ENCODE measurements around the gene CFB.
A peak's percentile ranks its signal among the peaks of the same experiment; 100 is the strongest.
"Not testable (repeated sequence)": the region's sequence is repeated elsewhere in the genome, so short reads cannot be mapped to it uniquely, and the experiment has no call there.

The CFB gene

GRCh38 chr6:31945507-31946369 lies at the start of gene CFB:
Gene CFB (plus strand): TSS chr6:31946095. CDS start chr6:31946222, 127 bp downstream.
- no peak for DNase-seq

GRCh38 chr6:31896493-31896855 lies 49.4 kb upstream of the CFB start:
- DNase-seq, result no peak

DNA sequence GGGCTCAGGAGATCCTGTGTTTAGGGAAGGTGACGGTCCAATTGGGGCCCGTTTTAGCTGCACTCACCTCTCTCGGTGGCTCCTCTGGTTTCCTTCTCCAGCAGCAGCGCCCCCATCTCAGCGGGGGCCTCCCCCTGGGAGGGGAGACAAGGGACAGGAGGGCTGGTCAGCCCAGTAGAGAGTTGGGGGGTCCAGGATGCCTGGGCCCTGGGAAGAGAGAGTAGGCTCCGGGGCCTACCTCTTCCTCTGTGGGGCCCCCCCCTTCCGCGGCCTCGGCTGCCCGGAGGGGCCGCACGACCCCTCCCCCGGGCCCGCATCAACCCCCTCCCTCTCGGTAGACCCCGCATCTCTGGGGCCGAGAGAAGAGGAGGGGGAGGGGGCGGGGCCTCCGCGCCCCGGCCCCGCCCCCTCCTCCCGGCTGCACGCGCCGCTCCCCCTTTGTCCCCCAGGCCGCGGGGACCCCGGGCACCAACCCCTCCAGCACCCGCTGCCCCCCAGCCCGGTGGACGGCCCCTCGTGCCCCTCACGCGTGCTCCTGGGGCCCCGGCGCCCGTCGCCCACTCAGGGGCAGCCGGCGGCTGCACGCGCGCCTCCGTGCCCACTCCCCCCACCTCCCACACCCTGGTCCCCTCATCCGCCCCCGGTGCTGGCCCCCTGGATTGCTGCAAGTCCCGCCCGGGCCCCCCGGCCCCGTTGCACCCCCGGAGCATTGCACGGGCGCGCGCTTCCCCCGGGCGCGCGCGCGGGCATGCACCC lies 48.9 kb upstream of the CFB start:
- no peak for DNase-seq

- peak; percentile 65 for DNase-seq
These were observed 48.1 kb upstream of the CFB start, which contains the start of gene EHMT2 for GRCh38 chr6:31897612-31898382. Gene EHMT2 (minus strand): TSS chr6:31897698. CDS start chr6:31897677, 21 bp downstream.

DNA sequence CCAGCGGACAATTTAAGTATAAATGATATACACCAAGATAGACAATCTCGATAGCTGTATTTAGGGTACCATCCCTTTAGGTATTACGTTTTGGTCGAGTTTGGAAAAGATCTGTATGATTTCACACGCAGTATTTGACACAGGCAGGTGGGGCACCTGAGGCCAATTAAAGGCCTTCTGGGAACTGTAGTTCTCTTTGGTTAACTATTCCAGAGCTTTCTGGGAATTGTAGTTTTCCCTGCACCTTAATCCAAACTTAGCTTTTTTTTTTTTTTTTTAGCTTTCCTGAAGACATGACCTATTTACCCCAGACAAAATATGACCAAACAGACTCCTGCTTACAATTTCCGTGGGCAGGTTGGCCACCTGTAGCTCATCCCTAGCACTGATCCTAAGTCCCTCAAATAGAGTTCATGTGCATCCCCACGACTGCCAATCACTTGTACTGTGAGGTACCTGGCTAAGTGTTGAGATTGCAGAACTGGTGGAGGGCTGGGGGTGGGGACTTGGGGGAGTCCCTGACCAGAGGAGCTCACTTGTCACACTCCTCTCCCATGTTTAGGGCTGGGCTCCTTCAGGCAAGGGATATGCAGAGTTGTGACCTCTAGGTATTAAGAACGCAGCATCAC lies 47.4 kb upstream of the CFB start:
- no peak for DNase-seq

- DNase-seq, result no peak
These were observed 46.7 kb upstream of the CFB start for GRCh38 chr6:31899215-31899614.

- DNase-seq, result no peak
These were observed 45.8 kb upstream of the CFB start for GRCh38 chr6:31899882-31900722.

DNA sequence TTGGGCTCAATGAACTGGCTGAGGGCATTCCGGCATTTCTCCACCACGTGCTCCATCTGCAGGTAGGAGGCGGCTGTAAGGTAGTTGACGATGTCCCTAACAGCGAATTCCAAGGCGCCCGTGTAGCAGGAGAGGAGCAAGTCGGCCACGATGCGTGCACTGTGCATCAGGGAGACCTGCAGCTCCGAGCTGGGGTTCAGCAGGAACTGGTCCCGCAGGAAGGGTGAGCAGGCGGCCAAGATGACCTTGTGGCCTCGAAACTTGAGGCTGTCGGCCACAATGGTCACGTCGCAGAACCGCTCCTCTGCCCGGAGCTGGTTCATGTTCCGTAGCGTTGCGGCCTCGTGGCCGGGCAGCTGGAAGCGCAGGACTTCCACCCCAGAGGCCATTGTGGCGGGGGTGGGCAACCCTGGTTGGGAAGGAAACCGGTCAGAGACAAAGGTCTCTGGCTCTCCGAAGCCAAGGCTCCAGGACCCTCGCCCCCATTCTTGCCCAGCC lies 44.9 kb upstream of the CFB start:
- DNase-seq, result no peak

DNA sequence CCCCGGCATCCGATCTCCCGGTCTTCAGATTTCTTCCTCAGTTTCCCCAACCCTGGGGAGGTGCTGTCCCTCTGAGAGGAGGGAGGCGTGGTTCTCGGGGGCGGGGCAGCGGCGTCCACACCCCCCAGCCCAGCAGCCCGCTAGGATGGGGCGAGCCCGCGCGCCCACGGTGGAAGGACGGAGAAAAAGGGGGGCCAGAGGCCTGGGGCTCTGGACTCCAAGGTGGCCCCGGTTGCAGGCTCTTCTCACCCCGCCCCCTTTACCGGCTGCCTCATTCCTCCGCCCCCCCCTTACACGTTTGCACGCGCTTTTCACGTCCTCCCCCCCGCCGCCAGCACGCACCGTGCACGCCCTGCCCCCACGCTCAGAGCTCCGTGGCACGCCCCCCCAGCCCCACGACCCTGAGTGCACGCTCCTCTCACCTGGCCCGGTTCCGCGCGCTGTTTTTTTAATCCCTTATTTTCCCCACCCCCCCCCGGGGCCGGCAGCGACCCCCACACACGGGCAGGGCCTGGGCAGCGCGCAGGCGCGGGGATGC lies 44.4 kb upstream of the CFB start:
- DNase-seq, result no peak

GRCh38 chr6:31901953-31902643 lies 43.8 kb upstream of the CFB start, which contains the start of gene ZBTB12:
Gene ZBTB12 (minus strand): TSS chr6:31902086. CDS start chr6:31901305, 781 bp downstream.
- DNase-seq, result peak; percentile 81

DNA sequence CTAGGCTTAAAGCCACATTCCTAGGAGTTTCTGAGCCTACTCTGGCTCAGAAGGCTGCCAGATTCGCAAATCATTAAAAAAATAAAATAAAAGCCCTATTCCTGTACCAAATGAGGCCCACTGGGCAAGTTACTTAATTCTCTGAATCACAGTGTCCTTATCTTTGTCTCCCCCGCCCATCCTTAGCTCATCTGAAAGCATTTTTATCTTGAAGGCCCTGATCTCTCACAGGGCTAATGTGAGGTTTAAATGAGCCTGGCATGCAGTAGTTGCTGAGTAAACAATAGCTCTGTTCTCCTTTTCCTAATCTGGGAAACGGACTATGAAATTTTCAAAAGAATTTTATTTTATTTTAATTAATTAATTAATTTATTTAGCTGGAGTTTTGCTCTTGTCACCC lies 41.9 kb upstream of the CFB start:
- DNase-seq, result no peak

GRCh38 chr6:31905041-31905440 lies 40.9 kb upstream of the CFB start:
- DNase-seq, result no peak

DNA sequence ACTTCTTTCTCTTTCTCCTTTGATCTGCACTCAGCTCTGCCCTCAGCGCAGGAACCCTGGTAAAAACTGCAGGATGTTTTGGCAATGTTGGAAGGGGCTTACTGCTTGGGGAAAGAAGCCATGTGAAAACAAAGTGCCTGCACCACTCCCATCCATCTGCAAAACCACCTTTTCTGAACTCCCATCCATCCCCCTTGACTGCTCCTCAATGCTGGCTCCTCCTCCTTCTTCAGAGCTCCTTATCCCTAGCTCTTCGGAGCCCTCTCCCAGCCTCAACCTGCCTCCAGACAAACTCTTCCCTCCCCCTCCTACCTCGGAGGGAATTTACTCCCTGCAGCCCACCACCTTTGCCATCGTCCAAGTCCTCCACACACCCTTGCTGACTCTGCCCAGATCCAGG lies 39.8 kb upstream of the CFB start:
- DNase-seq, result no peak

DNA sequence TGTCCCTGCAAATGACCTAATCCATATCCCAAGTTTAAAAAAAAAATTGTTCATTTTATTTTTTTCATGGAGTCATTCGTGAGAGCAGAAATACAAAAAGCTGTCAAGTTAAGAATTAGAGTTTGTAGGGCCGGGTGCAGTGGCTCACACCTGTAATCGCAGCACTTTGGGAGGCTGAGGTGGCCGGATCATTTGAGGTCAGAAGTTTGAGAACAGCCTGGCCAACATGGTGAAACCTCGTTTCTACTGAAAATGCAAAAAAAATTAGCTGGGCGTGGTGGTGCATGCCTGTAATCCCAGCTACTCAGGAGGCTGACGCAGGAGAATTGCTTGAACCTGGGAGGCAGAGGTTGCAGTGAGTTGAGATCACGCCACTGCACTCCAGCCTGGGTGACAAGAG lies 39.2 kb upstream of the CFB start:
- not testable (repeated sequence) for DNase-seq

GRCh38 chr6:31907158-31907813 lies 38.6 kb upstream of the CFB start:
- peak; percentile 30 for DNase-seq

- DNase-seq, result not testable (repeated sequence)
These were observed 37.6 kb upstream of the CFB start for GRCh38 chr6:31908255-31908654.

DNA sequence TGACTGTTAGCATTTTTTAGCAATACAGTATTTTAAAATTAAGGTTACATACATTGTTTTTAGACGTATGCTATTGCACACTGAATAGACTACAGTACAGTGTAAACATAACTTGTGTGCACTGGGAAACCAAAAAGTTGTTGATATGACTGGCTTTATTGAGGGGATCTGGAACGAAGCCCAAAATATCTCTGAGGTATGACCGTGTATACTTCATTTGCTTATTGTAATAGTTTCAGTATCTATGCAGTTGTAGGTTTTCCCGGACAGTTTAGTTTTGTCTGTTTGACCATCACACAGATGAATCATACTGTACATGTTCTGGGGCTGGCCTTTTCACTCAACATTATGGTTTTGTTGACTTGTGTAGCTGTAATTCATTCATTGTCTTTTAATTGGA lies 37.1 kb upstream of the CFB start:
- DNase-seq, result no peak

GRCh38 chr6:31909298-31909697 lies 36.6 kb upstream of the CFB start:
- not testable (repeated sequence) for DNase-seq

DNA sequence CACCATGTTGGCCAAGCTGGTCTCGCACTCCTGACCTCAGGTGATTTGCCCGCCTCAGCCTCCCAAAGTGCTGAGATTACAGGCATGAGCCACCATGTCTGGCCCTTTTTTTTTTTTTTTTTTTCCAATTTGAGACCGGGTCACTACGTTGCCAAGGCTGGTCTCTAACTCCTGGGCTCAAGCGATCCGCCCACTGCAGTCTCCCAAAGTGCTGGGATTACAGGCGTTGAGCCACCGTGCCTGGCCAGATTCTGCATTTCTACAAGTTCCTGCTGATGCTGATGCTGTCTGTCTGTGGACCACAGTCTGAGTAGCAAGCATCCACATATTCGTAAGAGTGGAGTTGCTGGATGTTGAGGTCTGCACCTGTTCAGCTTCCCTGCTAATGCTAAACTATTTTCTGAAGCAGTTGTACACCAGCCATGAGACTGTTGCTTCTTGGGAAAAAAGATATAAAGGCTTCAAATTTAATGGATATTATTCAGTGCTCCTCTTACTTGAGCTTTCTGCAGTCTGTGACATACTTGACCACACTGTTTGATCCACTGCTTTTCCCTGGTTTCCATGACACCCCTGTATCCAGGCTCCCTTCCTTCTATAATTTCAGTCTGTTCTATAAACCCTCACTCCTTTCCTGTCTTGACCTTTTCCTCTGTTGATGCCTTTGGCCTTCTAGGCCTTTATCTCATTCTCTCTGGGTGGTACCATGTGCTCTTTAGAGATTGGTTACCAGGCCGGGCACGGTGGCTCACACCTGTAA lies 33.9 kb upstream of the CFB start:
- no peak for DNase-seq
